HL-60 (cell line): ENCODE results near the gene TMEM132D.

Experiments
- GABPA ChIP-seq: IDR thresholded peaks from 2 replicates; pipeline ENCODE4 v1.6.1; 2012; ENCODE audit warnings: low read depth
- POLR2AphosphoS5 ChIP-seq: IDR thresholded peaks from 2 replicates; pipeline ENCODE4 v1.6.1; 2012; ENCODE audit warnings: low read depth
- TF ChIP-seq, protein P1 (sequence below): IDR thresholded peaks from 2 replicates; pipeline ENCODE4 v1.6.1; 2012; ENCODE audit warnings: low read depth; ENCODE audit not compliant: insufficient replicate concordance
- TF ChIP-seq, protein P2 (sequence below): IDR thresholded peaks from one replicate; pipeline ENCODE4 v1.5.1; 2011; ENCODE audit warnings: low read length, control low read depth, inconsistent platforms; ENCODE audit not compliant: insufficient read depth

DNA sequence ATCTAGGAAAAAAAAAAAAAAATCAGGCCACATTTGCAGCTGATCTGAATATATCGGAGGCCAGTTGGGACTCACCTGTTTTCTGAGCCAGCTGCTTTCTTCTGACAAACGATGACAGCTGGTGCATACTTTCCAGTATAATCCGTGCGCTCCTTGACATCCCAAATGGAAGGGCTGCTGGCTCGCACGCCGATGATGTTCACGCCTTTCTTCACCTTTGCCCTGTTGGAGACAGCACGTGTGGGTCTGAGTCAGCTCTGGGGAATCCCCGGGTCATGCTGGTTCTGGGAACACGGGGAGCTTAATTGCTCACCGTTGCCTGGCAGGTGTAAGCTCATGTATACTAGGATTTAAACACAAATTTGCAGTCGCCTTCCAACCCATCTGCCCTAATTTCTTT is 372.8 kb downstream of the TMEM132D start:
- TF ChIP-seq, protein P1, sequence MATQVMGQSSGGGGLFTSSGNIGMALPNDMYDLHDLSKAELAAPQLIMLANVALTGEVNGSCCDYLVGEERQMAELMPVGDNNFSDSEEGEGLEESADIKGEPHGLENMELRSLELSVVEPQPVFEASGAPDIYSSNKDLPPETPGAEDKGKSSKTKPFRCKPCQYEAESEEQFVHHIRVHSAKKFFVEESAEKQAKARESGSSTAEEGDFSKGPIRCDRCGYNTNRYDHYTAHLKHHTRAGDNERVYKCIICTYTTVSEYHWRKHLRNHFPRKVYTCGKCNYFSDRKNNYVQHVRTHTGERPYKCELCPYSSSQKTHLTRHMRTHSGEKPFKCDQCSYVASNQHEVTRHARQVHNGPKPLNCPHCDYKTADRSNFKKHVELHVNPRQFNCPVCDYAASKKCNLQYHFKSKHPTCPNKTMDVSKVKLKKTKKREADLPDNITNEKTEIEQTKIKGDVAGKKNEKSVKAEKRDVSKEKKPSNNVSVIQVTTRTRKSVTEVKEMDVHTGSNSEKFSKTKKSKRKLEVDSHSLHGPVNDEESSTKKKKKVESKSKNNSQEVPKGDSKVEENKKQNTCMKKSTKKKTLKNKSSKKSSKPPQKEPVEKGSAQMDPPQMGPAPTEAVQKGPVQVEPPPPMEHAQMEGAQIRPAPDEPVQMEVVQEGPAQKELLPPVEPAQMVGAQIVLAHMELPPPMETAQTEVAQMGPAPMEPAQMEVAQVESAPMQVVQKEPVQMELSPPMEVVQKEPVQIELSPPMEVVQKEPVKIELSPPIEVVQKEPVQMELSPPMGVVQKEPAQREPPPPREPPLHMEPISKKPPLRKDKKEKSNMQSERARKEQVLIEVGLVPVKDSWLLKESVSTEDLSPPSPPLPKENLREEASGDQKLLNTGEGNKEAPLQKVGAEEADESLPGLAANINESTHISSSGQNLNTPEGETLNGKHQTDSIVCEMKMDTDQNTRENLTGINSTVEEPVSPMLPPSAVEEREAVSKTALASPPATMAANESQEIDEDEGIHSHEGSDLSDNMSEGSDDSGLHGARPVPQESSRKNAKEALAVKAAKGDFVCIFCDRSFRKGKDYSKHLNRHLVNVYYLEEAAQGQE = no peak
- TF ChIP-seq, protein P2, sequence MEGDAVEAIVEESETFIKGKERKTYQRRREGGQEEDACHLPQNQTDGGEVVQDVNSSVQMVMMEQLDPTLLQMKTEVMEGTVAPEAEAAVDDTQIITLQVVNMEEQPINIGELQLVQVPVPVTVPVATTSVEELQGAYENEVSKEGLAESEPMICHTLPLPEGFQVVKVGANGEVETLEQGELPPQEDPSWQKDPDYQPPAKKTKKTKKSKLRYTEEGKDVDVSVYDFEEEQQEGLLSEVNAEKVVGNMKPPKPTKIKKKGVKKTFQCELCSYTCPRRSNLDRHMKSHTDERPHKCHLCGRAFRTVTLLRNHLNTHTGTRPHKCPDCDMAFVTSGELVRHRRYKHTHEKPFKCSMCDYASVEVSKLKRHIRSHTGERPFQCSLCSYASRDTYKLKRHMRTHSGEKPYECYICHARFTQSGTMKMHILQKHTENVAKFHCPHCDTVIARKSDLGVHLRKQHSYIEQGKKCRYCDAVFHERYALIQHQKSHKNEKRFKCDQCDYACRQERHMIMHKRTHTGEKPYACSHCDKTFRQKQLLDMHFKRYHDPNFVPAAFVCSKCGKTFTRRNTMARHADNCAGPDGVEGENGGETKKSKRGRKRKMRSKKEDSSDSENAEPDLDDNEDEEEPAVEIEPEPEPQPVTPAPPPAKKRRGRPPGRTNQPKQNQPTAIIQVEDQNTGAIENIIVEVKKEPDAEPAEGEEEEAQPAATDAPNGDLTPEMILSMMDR = no peak
- TF ChIP-seq POLR2AphosphoS5 (no peak), GABPA (no peak)
